Activated effector memory CD4-positive, alpha-beta T cell treated with Interleukin-2 at 50 U/mL for 16 hours (primary cell): ENCODE measurements around the gene ZNF493.

Experiments used
- DNase-seq: peaks from one replicate; pipeline ENCODE4 v3.0.0-alpha.2; 2020

The ZNF493 gene

DNA sequence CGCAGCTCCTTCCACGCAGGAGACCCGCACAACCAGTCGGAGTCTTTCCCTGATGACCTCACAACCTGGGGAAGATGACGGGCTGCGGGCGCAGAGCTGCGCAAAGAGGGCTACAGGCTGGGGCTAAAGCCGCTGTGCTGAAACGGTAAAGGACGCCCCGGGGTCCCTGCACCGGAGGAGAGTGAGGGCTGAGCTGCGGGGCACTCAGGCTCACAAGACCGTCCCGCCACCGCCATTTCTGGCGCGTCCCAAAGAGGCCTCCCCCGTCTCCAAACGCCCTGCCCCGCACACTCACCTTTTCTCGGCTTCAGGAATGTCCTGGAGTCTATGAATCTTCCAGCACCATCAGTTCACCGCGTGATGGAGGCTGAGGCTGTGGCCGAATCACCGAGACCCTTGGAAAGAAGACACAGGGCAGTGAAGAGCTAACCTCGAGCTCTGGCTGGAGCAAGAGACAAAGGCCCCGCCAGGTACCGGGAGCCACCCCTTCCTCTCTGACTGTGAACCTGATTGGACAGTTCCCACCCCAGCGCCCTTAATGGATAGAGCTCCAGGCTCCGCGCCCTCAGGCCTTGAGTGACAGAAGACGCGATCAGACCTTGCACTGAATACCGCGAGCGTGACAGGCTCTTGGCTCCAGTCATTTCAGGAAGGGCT is 66.6 kb downstream of the ZNF493 start:
- DNase-seq: no peak

DNA sequence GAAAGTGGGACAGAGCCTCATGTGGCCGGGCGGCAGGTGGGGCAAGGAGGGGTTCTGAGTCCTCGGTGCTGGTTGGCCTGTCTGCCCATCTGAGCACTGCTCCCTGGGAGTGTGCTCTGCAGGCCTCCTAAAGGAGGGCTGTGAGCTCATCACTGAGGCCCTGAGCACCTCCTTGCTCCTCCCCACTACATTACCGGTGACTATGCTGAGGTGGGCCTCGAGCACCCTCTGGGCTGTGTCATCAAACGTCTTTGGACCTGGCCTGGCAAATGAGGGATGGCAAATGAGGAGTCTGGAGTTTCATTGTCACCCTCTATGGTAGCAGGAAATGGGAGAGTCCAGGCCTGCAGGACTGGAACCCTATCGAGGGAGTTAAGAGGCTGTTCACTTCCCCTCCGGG is 69.7 kb downstream of the ZNF493 start:
- no peak for DNase-seq

- no peak for DNase-seq
Observed at GRCh38 chr19:21468791-21469190, 71.9 kb downstream of the ZNF493 start.

GRCh38 chr19:21472507-21472906 is 75.6 kb downstream of the ZNF493 start:
- no peak for DNase-seq

DNA sequence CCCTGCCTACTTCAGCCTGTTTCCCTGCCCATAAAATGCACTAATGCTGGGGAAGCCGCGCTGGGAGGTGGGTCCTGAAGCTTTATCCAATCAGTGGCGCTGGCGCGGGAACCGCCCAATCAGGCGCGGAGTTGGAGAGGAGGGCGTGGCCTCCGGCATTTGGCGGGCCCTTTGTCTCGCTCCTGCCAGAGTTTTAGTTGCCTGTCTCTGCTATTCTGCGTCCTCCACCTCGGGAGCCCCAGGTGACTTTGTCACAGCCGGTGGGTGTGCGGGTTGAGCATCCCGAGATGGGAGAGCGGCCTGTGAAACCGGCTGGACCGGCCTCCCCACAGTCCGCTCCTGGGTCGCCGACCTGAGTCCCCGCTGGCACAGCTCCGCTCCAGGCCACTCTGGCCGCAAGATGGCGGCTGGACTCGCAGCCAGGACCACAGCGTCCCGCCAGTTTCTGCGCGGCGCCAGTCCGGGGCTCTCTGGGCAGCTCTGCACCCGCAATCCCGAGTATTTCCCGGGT is 77.8 kb downstream of the ZNF493 start:
- DNase-seq: peak; percentile 47
